Measurements from ENCODE around the gene COMMD9.

GRCh38 chr11:36241497-36241896 lies 47.7 kb downstream of the COMMD9 start:
- TF ChIP-seq CTCF (IDR thresholded peaks at IDR 0.05; ENCODE audit: low read length) (no peak), EZH2 (IDR thresholded peaks at IDR 0.05; ENCODE audit: borderline replicate concordance, low read length) (no peak)

Data from OCI-LY1 (cell line).